CD4-positive, alpha-beta memory T cell (primary cell): ENCODE measurements around the gene MIA. TPM values are rescaled to one million over a fixed set of nuclear protein-coding genes. Genes with fewer than 3 reads are reported as not detected.

Experiments
- CTCF ChIA-PET: fragments of 350-600 bp; sonication (Branson Sonifier 250); formaldehyde crosslinking; loops from one replicate; lab custom pipeline; 2021; ENCODE audit warnings: inconsistent platforms; ENCODE audit not compliant: partially characterized antibody; lab: Charles Lee
- POLR2A ChIA-PET: fragments of 350-600 bp; sonication (Branson Sonifier 250); formaldehyde crosslinking; loops from one replicate; lab custom pipeline; 2021; ENCODE audit not compliant: partially characterized antibody; lab: Charles Lee
- DNase-seq, 5 donors: peaks; one replicate each; pipeline versions ENCODE4 v3.0.0 to v3.0.0-alpha.2; 2020 to 2022; ENCODE audit warnings: mixed read lengths in 1 of 5
- H3K27ac ChIP-seq: one replicate; pipeline ENCODE4 v1.7.0; 2013; ENCODE audit warnings: low read depth, low read length
- H3K27me3 ChIP-seq: 2 replicates; pipeline ENCODE4 v1.7.0; 2013; ENCODE audit warnings: mild to moderate bottlenecking, low read length, moderate library complexity; ENCODE audit not compliant: insufficient read depth
- H3K36me3 ChIP-seq: 2 replicates; pipeline ENCODE4 v1.7.0; 2013; ENCODE audit warnings: mild to moderate bottlenecking, low read length, moderate library complexity; ENCODE audit not compliant: insufficient read depth
- H3K4me1 ChIP-seq: 2 replicates; pipeline ENCODE4 v1.7.0; 2013; ENCODE audit warnings: mild to moderate bottlenecking, low read length, moderate library complexity; ENCODE audit not compliant: insufficient read depth
- H3K4me3 ChIP-seq, 2 donors: one replicate each; pipeline ENCODE4 v1.7.0; 2013; ENCODE audit warnings: low read length in 2 of 2, mild to moderate bottlenecking in 1 of 2
- H3K9me3 ChIP-seq, 2 donors: one replicate each; pipeline ENCODE4 v1.7.0; 2013; ENCODE audit warnings: low read length in 2 of 2, control low read depth in 1 of 2; ENCODE audit not compliant: control insufficient read depth in 1 of 2
- H3K27ac Mint-ChIP-seq, 7 donors: one replicate each; pipeline ENCODE4 v1.8.0; 2020 to 2021; ENCODE audit warnings: mixed read lengths in 7 of 7, mild to moderate bottlenecking in 6 of 7, inconsistent platforms in 3 of 7, moderate library complexity in 3 of 7
- H3K27me3 Mint-ChIP-seq, 2 donors: one replicate each; pipeline ENCODE4 v1.8.0; 2020 to 2021; ENCODE audit warnings: mixed read lengths in 2 of 2
- H3K36me3 Mint-ChIP-seq, 2 donors: one replicate each; pipeline ENCODE4 v1.8.0; 2020 to 2021; ENCODE audit warnings: mixed read lengths in 2 of 2, inconsistent platforms in 1 of 2, mild to moderate bottlenecking in 1 of 2
- H3K4me1 Mint-ChIP-seq, 4 donors: one replicate each; pipeline ENCODE4 v1.8.0; 2020 to 2021; ENCODE audit warnings: mixed read lengths in 4 of 4, mild to moderate bottlenecking in 1 of 4
- H3K4me3 Mint-ChIP-seq, 8 donors: one replicate each; pipeline ENCODE4 v1.8.0; 2020 to 2021; ENCODE audit warnings: mixed read lengths in 8 of 8, mild to moderate bottlenecking in 7 of 8, moderate library complexity in 6 of 8, inconsistent platforms in 3 of 8
- H3K9me3 Mint-ChIP-seq, 8 donors: one replicate each; pipeline ENCODE4 v1.8.0; 2020 to 2021; ENCODE audit warnings: mixed read lengths in 8 of 8, mild to moderate bottlenecking in 5 of 8, inconsistent platforms in 3 of 8, moderate library complexity in 1 of 8
- intact Hi-C: fragments of 100-400 bp; cut with micrococcal nuclease; formaldehyde crosslinking; loops from one replicate; pipeline ENCODE4 v1.15.1; 2023
- polyA plus RNA-seq, 2 donors: library from polyadenylated mRNA; unstranded; fragments of 300-500 nt; fragmentation: Illumina TruSeq; gene quantifications; one replicate each; pipeline ENCODE4 v1.2.3, GENCODE V29; 2021
- total RNA-seq, 2 experiments: library from RNA; stranded (reverse); gene quantifications; one replicate each; pipeline ENCODE4 v1.2.3, GENCODE V29; 2021

The MIA gene
- total and polyA plus RNA-seq, 4 experiments from 2014 or later = 11.2 to 11.4 TPM; not detected in 2

- Mint-ChIP-seq H3K27me3 (no peaks in the 10 kb centered on the region), H3K4me1 (peaks cover 28 to 57% (median 38%) of the 10 kb centered on the region in 4 donors), H3K9me3 (peaks cover 0 to 2% (median 0%) of the 10 kb centered on the region in 8 donors), H3K4me3 (peak within 1 kb of the TSS; percentile 95 to 100 (median 98)), H3K27ac (peak within 1 kb of the TSS; percentile 89 to 99 (median 99)), H3K36me3 (peaks cover 12 to 34% of the 10 kb centered on the region in 2 donors)
- intact Hi-C loops = loop anchor here (1.0 to 5.0 kb wide), 8 partner anchors 27 to 309 kb away; partner anchors contain the start of genes NUMBL, RAB4B and SERTAD3
- ChIA-PET CTCF (interaction anchor here (0.8 to 2.5 kb wide), 9 partner anchors 27 to 116 kb away, joined by 3 to 14 read pairs (median 6); partner anchors contain the start of genes EGLN2 and RAB4B), POLR2A (interaction anchor here (0.7 to 9.9 kb wide), 25 partner anchors 9 to 1343 kb away, joined by 3 to 142 read pairs (median 4); partner anchors contain the start of genes B9D2, COQ8B, EGLN2 and HNRNPUL1)
- Histone ChIP-seq H3K27me3 (no peaks in the 10 kb centered on the region), H3K4me1 (peaks cover 50% of the 10 kb centered on the region), H3K4me3 (peak within 1 kb of the TSS; percentile 81 to 98), H3K36me3 (peaks cover 6% of the 10 kb centered on the region), H3K9me3 (no peaks in the 10 kb centered on the region), H3K27ac (peak within 1 kb of the TSS; percentile 86)
- peak in 4 of 5 donors; percentile 98 for DNase-seq
Observed at GRCh38 chr19:40750874-40751537, 24.3 kb upstream of the MIA start, which contains the start of gene SNRPA. TSS of gene SNRPA (plus strand) at chr19:40751203. CDS start at chr19:40751409, 206 bp downstream.

GRCh38 chr19:40752257-40752781, 23.0 kb upstream of the MIA start:
- no peaks in the 10 kb centered on the region for H3K27me3 ChIP-seq
- H3K36me3 ChIP-seq = peaks cover 13% of the 10 kb centered on the region
- Mint-ChIP-seq H3K4me3 (peak overlapping the region; percentile 95 to 100 (median 98)), H3K27ac (peak overlapping the region; percentile 89 to 99 (median 99)), H3K27me3 (no peaks in the 10 kb centered on the region), H3K9me3 (peaks cover 0 to 2% (median 0%) of the 10 kb centered on the region in 8 donors), H3K4me1 (peaks cover 35 to 70% (median 48%) of the 10 kb centered on the region in 4 donors), H3K36me3 (peaks cover 18 to 45% of the 10 kb centered on the region in 2 donors)
- peak overlapping the region; percentile 81 to 98 for H3K4me3 ChIP-seq
- H3K4me1 ChIP-seq = peaks cover 63% of the 10 kb centered on the region
- ChIA-PET POLR2A (interaction anchor here (0.6 to 9.9 kb wide), 15 partner anchors 8 to 981 kb away, joined by 3 to 142 read pairs (median 3); partner anchors contain the start of genes COQ8B, EGLN2, ITPKC and MIA), CTCF (interaction anchor here (0.7 to 2.4 kb wide), 11 partner anchors 14 to 510 kb away, joined by 3 to 14 read pairs (median 3); partner anchors contain the start of genes NUMBL and RAB4B)
- peak overlapping the region; percentile 86 for H3K27ac ChIP-seq
- H3K9me3 ChIP-seq = no peaks in the 10 kb centered on the region
- DNase-seq = peak in 1 of 5 donors; percentile 22
- intact Hi-C loops = loop anchor here (5.0 kb wide), 1 partner anchor 310 kb away; the partner anchor contains the start of gene SERTAD3

- peaks cover 37 to 77% (median 52%) of the 10 kb centered on the region in 4 donors for H3K4me1 Mint-ChIP-seq
- H3K27ac ChIP-seq = peak overlapping the region; percentile 54
- peak in 2 of 5 donors; percentile 18 to 23 for DNase-seq
- peak overlapping the region; percentile 82 to 93 (median 86) for H3K27ac Mint-ChIP-seq
- intact Hi-C loops = loop anchor here (5.0 kb wide), 1 partner anchor 312 kb away; the partner anchor contains the start of gene SERTAD3
- H3K36me3 Mint-ChIP-seq = peaks cover 27 to 58% of the 10 kb centered on the region in 2 donors
- H3K4me3 ChIP-seq = peak overlapping the region; percentile 28 to 68
- H3K27me3 ChIP-seq = no peaks in the 10 kb centered on the region
- H3K27me3 Mint-ChIP-seq = no peaks in the 10 kb centered on the region
- CTCF ChIA-PET = interaction anchor here (0.8 to 3.2 kb wide), 6 partner anchors 10 to 65 kb away, joined by 3 to 14 read pairs (median 7); partner anchors contain the start of gene RAB4B
- peak overlapping the region; percentile 68 to 94 (median 84) for H3K4me3 Mint-ChIP-seq
- no peaks in the 10 kb centered on the region for H3K9me3 ChIP-seq
- H3K4me1 ChIP-seq = peaks cover 57% of the 10 kb centered on the region
- H3K9me3 Mint-ChIP-seq = peaks cover 0 to 2% (median 0%) of the 10 kb centered on the region in 8 donors
- POLR2A ChIA-PET = interaction anchor here (1.1 to 9.9 kb wide), 7 partner anchors 12 to 92 kb away, joined by 3 to 142 read pairs (median 13); partner anchors contain the start of genes COQ8B, EGLN2 and RAB4B
- peaks cover 32% of the 10 kb centered on the region for H3K36me3 ChIP-seq
Observed at GRCh38 chr19:40754611-40755247, 20.6 kb upstream of the MIA start.

- peak overlapping the region in 1 of 2 donors; percentile 28 for H3K4me3 ChIP-seq
- peaks cover 32 to 74% (median 49%) of the 10 kb centered on the region in 4 donors for H3K4me1 Mint-ChIP-seq
- ChIA-PET POLR2A (interaction anchor here (1.2 to 9.9 kb wide), 5 partner anchors 12 to 50 kb away, joined by 3 to 142 read pairs (median 19); partner anchors contain the start of genes COQ8B, EGLN2 and RAB4B), CTCF (interaction anchor here (0.8 to 3.2 kb wide), 6 partner anchors 11 to 64 kb away, joined by 3 to 14 read pairs (median 7); partner anchors contain the start of gene RAB4B)
- H3K27me3 ChIP-seq = no peaks in the 10 kb centered on the region
- peaks cover 0 to 2% (median 0%) of the 10 kb centered on the region in 8 donors for H3K9me3 Mint-ChIP-seq
- peaks cover 31 to 63% of the 10 kb centered on the region in 2 donors for H3K36me3 Mint-ChIP-seq
- peak overlapping the region; percentile 68 to 94 (median 81) for H3K4me3 Mint-ChIP-seq
- peak overlapping the region; percentile 54 for H3K27ac ChIP-seq
- H3K27me3 Mint-ChIP-seq = no peaks in the 10 kb centered on the region
- intact Hi-C loops = no loop called here
- no peak for DNase-seq
- H3K27ac Mint-ChIP-seq = peak overlapping the region; percentile 65 to 93 (median 83)
- H3K4me1 ChIP-seq = peaks cover 53% of the 10 kb centered on the region
- peaks cover 38% of the 10 kb centered on the region for H3K36me3 ChIP-seq
- H3K9me3 ChIP-seq = no peaks in the 10 kb centered on the region
Observed at GRCh38 chr19:40755248-40755624, 20.1 kb upstream of the MIA start.

- ChIA-PET POLR2A (interaction anchor here (3.7 to 9.9 kb wide), 4 partner anchors 11 to 50 kb away, joined by 13 to 142 read pairs (median 76); partner anchors contain the start of genes EGLN2 and RAB4B), CTCF (interaction anchor here (0.7 to 3.2 kb wide), 6 partner anchors 12 to 93 kb away, joined by 3 to 14 read pairs (median 7); partner anchors contain the start of gene RAB4B)
- H3K36me3 ChIP-seq = peaks cover 43% of the 10 kb centered on the region
- intact Hi-C loops = no loop called here
- peaks cover 53% of the 10 kb centered on the region for H3K4me1 ChIP-seq
- Mint-ChIP-seq H3K27ac (peak overlapping the region; percentile 65 to 93 (median 83)), H3K36me3 (peaks cover 36 to 63% of the 10 kb centered on the region in 2 donors), H3K4me3 (peak overlapping the region; percentile 30 to 94 (median 78)), H3K27me3 (no peaks in the 10 kb centered on the region), H3K4me1 (peaks cover 31 to 69% (median 51%) of the 10 kb centered on the region in 4 donors), H3K9me3 (no peaks in the 10 kb centered on the region)
- H3K27me3 ChIP-seq = no peaks in the 10 kb centered on the region
- DNase-seq = no peak
- H3K9me3 ChIP-seq = no peaks in the 10 kb centered on the region
- no peak overlapping the region for H3K4me3 ChIP-seq
- H3K27ac ChIP-seq = peak overlapping the region; percentile 54
Observed at GRCh38 chr19:40755791-40756190, 19.5 kb upstream of the MIA start.

GRCh38 chr19:40756502-40757110, 18.7 kb upstream of the MIA start:
- peak in 2 of 5 donors; percentile 15 to 57 for DNase-seq
- Mint-ChIP-seq H3K9me3 (no peaks in the 10 kb centered on the region), H3K4me3 (peak overlapping the region; percentile 3 to 82 (median 36)), H3K4me1 (peaks cover 31 to 71% (median 48%) of the 10 kb centered on the region in 4 donors), H3K36me3 (peaks cover 40 to 60% of the 10 kb centered on the region in 2 donors), H3K27ac (peak overlapping the region; percentile 8 to 93 (median 78)), H3K27me3 (no peaks in the 10 kb centered on the region)
- Histone ChIP-seq H3K4me3 (no peak overlapping the region), H3K9me3 (no peaks in the 10 kb centered on the region), H3K27me3 (no peaks in the 10 kb centered on the region), H3K27ac (peak overlapping the region; percentile 54), H3K36me3 (peaks cover 50% of the 10 kb centered on the region), H3K4me1 (peaks cover 49% of the 10 kb centered on the region)
- ChIA-PET CTCF (interaction anchor here (0.7 to 3.2 kb wide), 5 partner anchors 17 to 93 kb away, joined by 3 to 14 read pairs (median 10); partner anchors contain the start of gene RAB4B), POLR2A (interaction anchor here (3.7 to 9.9 kb wide), 4 partner anchors 10 to 49 kb away, joined by 13 to 142 read pairs (median 76); partner anchors contain the start of genes EGLN2 and RAB4B)
- intact Hi-C loops = no loop called here
